Measurements from ENCODE around the gene PLA2G4E.

The PLA2G4E gene

GRCh38 chr15:42050484-42051255, 29.8 kb upstream of the PLA2G4E start:
- no peak overlapping the region for H3K4me3 ChIP-seq (ENCODE audit: low read depth in 1 of 2, low read length in 1 of 2)
- no peaks in the 10 kb centered on the region for H3K9me3 ChIP-seq
- H3K4me1 ChIP-seq (ENCODE audit: control insufficient read depth in 1 of 2, insufficient read depth in 1 of 2, low read depth in 1 of 2, low read length in 1 of 2): peaks cover 0 to 4% of the 10 kb centered on the region in 2 experiments
- no peak overlapping the region for H3K27ac ChIP-seq
- H3K36me3 ChIP-seq: no peaks in the 10 kb centered on the region
- H3K27me3 ChIP-seq: no peaks in the 10 kb centered on the region
- no peak for TF ChIP-seq CTCF (IDR thresholded peaks at IDR 0.05)

GRCh38 chr15:42048821-42049200, 28.0 kb upstream of the PLA2G4E start:
- H3K27me3 ChIP-seq: no peaks in the 10 kb centered on the region
- H3K27ac ChIP-seq: no peak overlapping the region
- TF ChIP-seq CTCF (IDR thresholded peaks at IDR 0.05): no peak
- H3K9me3 ChIP-seq: no peaks in the 10 kb centered on the region
- no peaks in the 10 kb centered on the region for H3K36me3 ChIP-seq
- peaks cover 0 to 4% of the 10 kb centered on the region in 2 experiments for H3K4me1 ChIP-seq (ENCODE audit: control insufficient read depth in 1 of 2, insufficient read depth in 1 of 2, low read depth in 1 of 2, low read length in 1 of 2)
- H3K4me3 ChIP-seq (ENCODE audit: low read depth in 1 of 2, low read length in 1 of 2): no peak overlapping the region

GRCh38 chr15:42048080-42048820, 27.4 kb upstream of the PLA2G4E start:
- no peaks in the 10 kb centered on the region for H3K9me3 ChIP-seq
- no peak overlapping the region for H3K4me3 ChIP-seq (ENCODE audit: low read depth in 1 of 2, low read length in 1 of 2)
- H3K36me3 ChIP-seq: no peaks in the 10 kb centered on the region
- H3K27me3 ChIP-seq: no peaks in the 10 kb centered on the region
- no peak overlapping the region for H3K27ac ChIP-seq
- no peak for TF ChIP-seq CTCF (IDR thresholded peaks at IDR 0.05)
- peaks cover 0 to 4% of the 10 kb centered on the region in 2 experiments for H3K4me1 ChIP-seq (ENCODE audit: control insufficient read depth in 1 of 2, insufficient read depth in 1 of 2, low read depth in 1 of 2, low read length in 1 of 2)

GRCh38 chr15:42046597-42046996, 25.8 kb upstream of the PLA2G4E start:
- Histone ChIP-seq H3K27me3 (no peaks in the 10 kb centered on the region), H3K4me1 (ENCODE audit: control insufficient read depth in 1 of 2, insufficient read depth in 1 of 2, low read depth in 1 of 2, low read length in 1 of 2) (peaks cover 0 to 4% of the 10 kb centered on the region in 2 experiments), H3K27ac (no peak overlapping the region), H3K9me3 (no peaks in the 10 kb centered on the region), H3K4me3 (ENCODE audit: low read depth in 1 of 2, low read length in 1 of 2) (no peak overlapping the region), H3K36me3 (no peaks in the 10 kb centered on the region)
- no peak for TF ChIP-seq CTCF (IDR thresholded peaks at IDR 0.05)

GRCh38 chr15:42045211-42045615, 24.4 kb upstream of the PLA2G4E start:
- Histone ChIP-seq H3K4me1 (ENCODE audit: control insufficient read depth in 1 of 2, insufficient read depth in 1 of 2, low read depth in 1 of 2, low read length in 1 of 2) (peaks cover 0 to 4% of the 10 kb centered on the region in 2 experiments), H3K4me3 (ENCODE audit: low read depth in 1 of 2, low read length in 1 of 2) (no peak overlapping the region), H3K27me3 (no peaks in the 10 kb centered on the region), H3K36me3 (no peaks in the 10 kb centered on the region), H3K9me3 (no peaks in the 10 kb centered on the region), H3K27ac (no peak overlapping the region)
- TF ChIP-seq CTCF (IDR thresholded peaks at IDR 0.05): no peak

Measured in neutrophil (primary cell).